GM21737 (cell line): ENCODE data around the gene MDN1.

Experiments used
- ATAC-seq: cut with Tn5 transposase; IDR thresholded peaks from one replicate; pipeline ENCODE4 v1.9.1; 2021; ENCODE audit warnings: mild to moderate bottlenecking, moderate library complexity; ENCODE audit not compliant: unreplicated experiment

The MDN1 gene

GRCh38 chr6:89605861-89606260, 213.7 kb downstream of the MDN1 start:
- no peak for ATAC-seq

- ATAC-seq: no peak
Measured at GRCh38 chr6:89604653-89605052, 214.9 kb downstream of the MDN1 start.

GRCh38 chr6:89602166-89602565, 217.4 kb downstream of the MDN1 start:
- no peak for ATAC-seq

DNA sequence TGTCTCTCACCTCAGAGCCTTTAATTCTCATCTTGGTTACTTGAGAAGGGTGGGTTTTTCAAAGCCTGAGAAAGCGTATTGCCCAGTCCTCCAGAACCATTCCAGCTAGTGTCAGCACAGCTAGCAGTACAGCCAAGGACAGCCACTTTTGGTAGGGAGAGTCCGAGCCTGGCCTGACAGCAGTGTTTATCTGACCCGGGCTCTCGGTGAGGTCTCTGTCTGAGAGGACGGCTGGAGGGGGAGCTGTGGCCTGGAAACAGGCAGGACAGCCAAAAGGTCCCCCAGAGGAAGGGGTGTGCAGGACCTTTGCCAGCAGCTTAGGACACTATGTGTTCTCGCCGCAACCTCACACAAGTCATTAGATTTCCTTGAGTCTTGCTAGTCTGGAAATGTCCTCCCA, 219.9 kb downstream of the MDN1 start:
- ATAC-seq: no peak

DNA sequence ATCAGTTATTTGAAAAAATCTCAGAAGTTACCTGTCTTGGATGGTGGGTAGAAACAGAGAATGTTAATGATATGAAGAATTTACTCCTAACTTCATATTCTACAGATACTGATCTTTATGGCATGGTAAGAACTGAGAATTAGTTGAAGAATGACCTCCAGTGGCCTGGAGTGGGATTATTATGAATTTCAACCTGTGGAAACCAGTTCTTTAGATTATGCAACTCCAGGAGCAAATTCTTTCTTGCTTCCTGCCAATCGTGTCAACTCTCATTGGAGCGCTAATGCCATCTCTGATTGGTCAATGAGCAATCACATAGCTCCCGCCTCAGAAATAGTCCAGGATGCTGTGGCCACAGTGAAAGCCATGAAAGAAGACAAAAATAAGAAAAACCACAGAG, 221.6 kb downstream of the MDN1 start:
- no peak for ATAC-seq

- no peak for ATAC-seq
Measured at GRCh38 chr6:89597372-89597771, 222.2 kb downstream of the MDN1 start.

GRCh38 chr6:89596484-89596883, 223.1 kb downstream of the MDN1 start:
- ATAC-seq: no peak

- peak; percentile 91 for ATAC-seq
Measured at GRCh38 chr6:89596056-89596455, 223.5 kb downstream of the MDN1 start.
